Endothelial cell of umbilical vein (primary cell): Measurements from ENCODE around the gene BRI3. TPM values are rescaled to one million over a fixed set of nuclear protein-coding genes. Genes with fewer than 3 reads are reported as not detected.

Experiments
- BruUV-seq: library from RNA; stranded (reverse); fragments of 400-500 nt; replicated peaks from 2 replicates; lab custom pipeline; 2021; lab: Mats Ljungman, UMichigan
- CTCF ChIA-PET: fragments of 300-600, 350-600 bp; sonication (Branson Sonifier 250); formaldehyde crosslinking; loops from one replicate; lab custom pipeline; 2021; ENCODE audit warnings: antibody characterized with exemption, inconsistent platforms; lab: Charles Lee
- POLR2A ChIA-PET: fragments of 300-600, 350-600 bp; sonication (Branson Sonifier 250); formaldehyde crosslinking; loops from one replicate; lab custom pipeline; 2021; ENCODE audit warnings: antibody characterized with exemption, inconsistent platforms; lab: Charles Lee
- DNase-seq: peaks from one replicate; pipeline ENCODE4 v3.0.0-alpha.2; 2011; ENCODE audit warnings: low read depth, low spot score
- FAIRE-seq: peaks from 2 replicates; lab custom pipeline; 2011; peaks lifted over from hg19 to GRCh38; lab: Jason Lieb, UNC
- H2AFZ ChIP-seq: 2 replicates; pipeline ENCODE4 v1.6.0; 2012; ENCODE audit warnings: low read depth, low read length, control low read depth, inconsistent platforms
- H3K27ac ChIP-seq: 2 replicates; pipeline ENCODE4 v1.5.1; 2011; ENCODE audit warnings: low read depth, mild to moderate bottlenecking, control low read depth, low read length, moderate library complexity; ENCODE audit not compliant: insufficient read depth
- H3K27me3 ChIP-seq, 2 experiments: 2 replicates each; pipeline versions ENCODE4 v1.6.0 to v1.6.1; 2011; ENCODE audit warnings: low read length in 2 of 2, mixed read lengths in 1 of 2; ENCODE audit not compliant: control insufficient read depth in 2 of 2, insufficient read depth in 2 of 2
- H3K36me3 ChIP-seq, 2 experiments: 2 replicates in 1 of 2; 3 replicates in 1 of 2; pipeline ENCODE4 v1.5.1; 2011; ENCODE audit warnings: low read length in 2 of 2, mild to moderate bottlenecking in 1 of 2, moderate library complexity in 1 of 2; ENCODE audit not compliant: control insufficient read depth in 2 of 2, insufficient read depth in 2 of 2; ENCODE audit errors: extremely low read depth in 1 of 2
- H3K4me1 ChIP-seq: 3 replicates; pipeline ENCODE4 v1.5.1; 2011; ENCODE audit warnings: mild to moderate bottlenecking, low read length; ENCODE audit not compliant: control insufficient read depth, insufficient read depth; ENCODE audit errors: extremely low read depth
- H3K4me2 ChIP-seq: 2 replicates; pipeline ENCODE4 v1.6.1; 2011; ENCODE audit warnings: low read length, control low read depth, mixed read lengths; ENCODE audit not compliant: insufficient read depth
- H3K4me3 ChIP-seq, 3 experiments: fragments of 200-600 bp in 1 of 3; sonication (generic), shearing (Covaris generic) in 1 of 3; replicated peaks in 1 of 3; 2 replicates each; pipeline ENCODE4 v1.5.1; 2011 to 2016; ENCODE audit warnings: control low read depth in 3 of 3, low read length in 3 of 3, mild to moderate bottlenecking in 2 of 3, inconsistent platforms in 1 of 3, low read depth in 1 of 3, moderate library complexity in 1 of 3; ENCODE audit not compliant: insufficient read depth in 1 of 3
- H3K79me2 ChIP-seq: 2 replicates; pipeline ENCODE4 v1.6.0; 2012; ENCODE audit warnings: low read length, inconsistent platforms; ENCODE audit not compliant: control insufficient read depth, insufficient read depth
- H3K9ac ChIP-seq: replicated peaks from 2 replicates; pipeline ENCODE3; 2011; ENCODE audit warnings: low read length, control low read depth; ENCODE audit not compliant: insufficient read depth; ENCODE audit errors: extremely low read depth
- H3K9me1 ChIP-seq: replicated peaks from 3 replicates; pipeline ENCODE4 v1.6.0; 2011; ENCODE audit warnings: mild to moderate bottlenecking, low read length; ENCODE audit not compliant: control insufficient read depth, insufficient read depth; ENCODE audit errors: extremely low read depth
- H3K9me3 ChIP-seq: replicated peaks from 2 replicates; pipeline ENCODE4 v1.5.1; 2012; ENCODE audit warnings: low read length, inconsistent platforms; ENCODE audit not compliant: control insufficient read depth, insufficient read depth
- H4K20me1 ChIP-seq: replicated peaks from 2 replicates; pipeline ENCODE3; 2011; ENCODE audit warnings: mild to moderate bottlenecking, low read length; ENCODE audit not compliant: control insufficient read depth, insufficient read depth; ENCODE audit errors: extremely low read depth
- EZH2 ChIP-seq: IDR thresholded peaks from 2 replicates; pipeline ENCODE4 v1.6.1; 2012; ENCODE audit warnings: borderline replicate concordance, low read depth, mild to moderate bottlenecking, moderate library complexity, low read length, inconsistent platforms; ENCODE audit not compliant: severe bottlenecking
- JUN ChIP-seq: IDR thresholded peaks from 2 replicates; pipeline ENCODE4 v1.6.1; 2011; ENCODE audit warnings: borderline replicate concordance, low read depth; ENCODE audit not compliant: insufficient read length, insufficient read depth
- MYC ChIP-seq: IDR thresholded peaks from one replicate; pipeline ENCODE4 v1.6.1; 2011; ENCODE audit warnings: mild to moderate bottlenecking, low read depth, low read length
- POLR2A ChIP-seq: IDR thresholded peaks from 2 replicates; pipeline ENCODE4 v1.6.1; 2012; ENCODE audit warnings: low read depth, mild to moderate bottlenecking, control low read depth, low read length
- POLR2AphosphoS5 ChIP-seq: IDR thresholded peaks from 2 replicates; pipeline ENCODE4 v1.6.1; 2012; ENCODE audit warnings: low read depth, mild to moderate bottlenecking, control low read depth, low read length, moderate library complexity; ENCODE audit not compliant: insufficient read depth
- dilution Hi-C: fragments of 300-500 bp; cut with MboI; formaldehyde crosslinking; loops from one replicate; pipeline ENCODE4 v1.15.0; 2019; ENCODE audit warnings: low sequenced_read_pairs; ENCODE audit not compliant: extremely low pct_ligation_motif_present
- intact Hi-C: fragments of 100-400 bp; cut with micrococcal nuclease; formaldehyde crosslinking; loops from one replicate; pipeline ENCODE4 v1.10.0; 2022
- polyA plus RNA-seq, 4 experiments: library from polyadenylated mRNA; depleted of rRNA in 3 of 4; stranded (reverse) in 3 of 4; unstranded in 1 of 4; fragments of >200 nt; gene quantifications; 2 replicates each; pipeline versions ENCODE4 v1.2.1 to v1.2.3, GENCODE V29; 2011 to 2012; ENCODE audit warnings: missing spikeins in 1 of 4
- total RNA-seq: library from RNA; stranded (reverse); gene quantifications from 2 replicates; pipeline ENCODE4 v1.2.3, GENCODE V29; 2021
- TF ChIP-seq, protein P1 (sequence below): IDR thresholded peaks from 2 replicates; pipeline ENCODE4 v1.6.1; 2011; ENCODE audit not compliant: insufficient read depth, insufficient read length

Gene BRI3
- total and polyA plus RNA-seq, 2 donors (not counting 3 experiments of a cell fraction or from before 2014, with no cell fraction given) = 214 to 317 TPM

DNA sequence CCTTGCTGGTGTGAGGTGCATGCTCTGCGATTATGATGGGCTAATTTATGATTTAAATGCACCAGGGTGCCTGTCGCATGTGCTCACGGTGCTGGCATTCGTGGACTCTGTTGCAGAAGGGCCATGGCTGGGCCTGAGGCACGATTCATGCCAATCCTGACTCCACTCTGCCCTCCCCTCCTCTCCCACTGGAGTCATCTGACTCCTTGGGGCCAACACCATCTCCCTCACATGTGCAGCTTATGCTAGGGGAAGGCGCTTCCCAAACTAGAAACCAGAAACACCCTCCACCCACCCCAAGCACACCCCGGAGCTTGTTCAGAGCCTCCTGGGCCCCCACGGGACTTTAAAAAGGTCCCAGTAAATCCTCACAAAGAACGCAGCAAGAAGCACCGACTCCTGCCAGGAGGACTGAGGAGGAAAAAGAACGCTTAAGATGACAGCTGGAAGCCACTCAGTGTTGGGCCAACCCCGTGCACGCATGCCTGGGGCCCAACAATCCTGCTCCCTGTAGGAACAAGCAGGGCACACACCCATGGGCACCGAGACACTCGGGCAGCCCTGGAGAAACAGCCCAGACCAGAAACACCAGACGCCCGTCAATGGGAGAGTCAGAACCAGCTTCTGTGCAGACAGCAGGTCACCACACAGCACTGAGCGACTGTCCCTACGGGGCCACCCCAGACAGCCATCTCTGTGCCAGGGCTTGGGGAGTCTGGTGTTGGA lies 14.1 kb downstream of the BRI3 start:
- Histone ChIP-seq H3K79me2 (peaks cover 21% of the 10 kb centered on the region), H3K36me3 (peaks cover 2 to 29% of the 10 kb centered on the region in 2 experiments), H3K9ac (no peak overlapping the region), H3K9me1 (no peaks in the 10 kb centered on the region), H3K27ac (no peak overlapping the region), H4K20me1 (no peaks in the 10 kb centered on the region), H3K4me1 (no peaks in the 10 kb centered on the region), H3K9me3 (no peaks in the 10 kb centered on the region), H3K4me3 (no peak overlapping the region), H3K27me3 (no peaks in the 10 kb centered on the region), H3K4me2 (no peak overlapping the region), H2AFZ (no peak overlapping the region)
- intact Hi-C loops = loop anchor here (1.0 to 10.0 kb wide), 2 partner anchors 106 to 539 kb away; partner anchors contain the start of gene BAIAP2L1
- ChIA-PET POLR2A (interaction anchor here (0.6 kb wide), 1 partner anchor 106 kb away, joined by 4 read pairs; no protein-coding TSS in a partner anchor), CTCF (interaction anchor here (1.3 to 3.7 kb wide), 3 partner anchors 106 to 546 kb away, joined by 4 to 18 read pairs (median 5); partner anchors contain the start of gene BAIAP2L1)
- BruUV-seq = no TSS peak
- dilution Hi-C loops = no loop called here
- FAIRE-seq (no peak), DNase-seq (no peak)
- TF ChIP-seq POLR2A = no peak
- no peak for TF ChIP-seq MYC
- TF ChIP-seq, protein P1, sequence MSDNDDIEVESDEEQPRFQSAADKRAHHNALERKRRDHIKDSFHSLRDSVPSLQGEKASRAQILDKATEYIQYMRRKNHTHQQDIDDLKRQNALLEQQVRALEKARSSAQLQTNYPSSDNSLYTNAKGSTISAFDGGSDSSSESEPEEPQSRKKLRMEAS = no peak
- no peak for TF ChIP-seq EZH2

DNA sequence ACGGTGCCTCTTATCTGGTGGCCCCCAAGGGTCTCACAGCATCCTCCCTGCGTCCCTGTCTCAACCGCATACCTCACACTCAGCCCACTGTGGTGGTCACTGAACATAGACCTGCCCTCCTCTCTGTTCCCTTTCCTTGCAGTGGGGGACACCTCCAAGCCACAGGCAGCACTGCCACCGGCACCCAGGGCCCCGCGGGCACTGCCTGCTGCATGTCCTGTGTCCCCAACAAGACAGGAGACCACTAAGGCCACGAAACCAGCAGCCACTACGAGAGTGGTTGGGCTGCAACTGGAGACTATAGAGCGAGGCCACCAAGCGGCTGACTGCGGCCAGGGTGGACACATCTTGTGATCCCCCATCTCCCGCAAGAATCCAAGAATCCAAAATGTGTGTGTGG lies 15.3 kb downstream of the BRI3 start:
- intact Hi-C loops (loop anchor here (10.0 kb wide), 1 partner anchor 538 kb away; no protein-coding TSS in a partner anchor), dilution Hi-C loops (no loop called here)
- H3K9me1 ChIP-seq = no peaks in the 10 kb centered on the region
- no peak overlapping the region for H3K27ac ChIP-seq
- H3K79me2 ChIP-seq = peaks cover 12% of the 10 kb centered on the region
- H3K9me3 ChIP-seq = no peaks in the 10 kb centered on the region
- H2AFZ ChIP-seq = no peak overlapping the region
- TF ChIP-seq POLR2AphosphoS5 (peak; percentile 2), MYC (no peak), EZH2 (no peak), JUN (no peak)
- H3K27me3 ChIP-seq = no peaks in the 10 kb centered on the region
- no peak for DNase-seq
- no peaks in the 10 kb centered on the region for H3K4me1 ChIP-seq
- ChIA-PET POLR2A (no interaction called here), CTCF (no interaction called here)
- no peak overlapping the region for H3K4me2 ChIP-seq
- BruUV-seq = no TSS peak
- peaks cover 0 to 20% of the 10 kb centered on the region in 2 experiments for H3K36me3 ChIP-seq
- H3K9ac ChIP-seq = no peak overlapping the region
- H4K20me1 ChIP-seq = no peaks in the 10 kb centered on the region
- FAIRE-seq = no peak
- no peak overlapping the region for H3K4me3 ChIP-seq
